HG02885 (cell line): ENCODE data around the gene C16orf74.

Source experiments
- ATAC-seq: cut with Tn5 transposase; IDR thresholded peaks from one replicate; pipeline ENCODE4 v1.9.1; 2021; ENCODE audit warnings: mild to moderate bottlenecking; ENCODE audit not compliant: unreplicated experiment, poor library complexity

Gene C16orf74

DNA sequence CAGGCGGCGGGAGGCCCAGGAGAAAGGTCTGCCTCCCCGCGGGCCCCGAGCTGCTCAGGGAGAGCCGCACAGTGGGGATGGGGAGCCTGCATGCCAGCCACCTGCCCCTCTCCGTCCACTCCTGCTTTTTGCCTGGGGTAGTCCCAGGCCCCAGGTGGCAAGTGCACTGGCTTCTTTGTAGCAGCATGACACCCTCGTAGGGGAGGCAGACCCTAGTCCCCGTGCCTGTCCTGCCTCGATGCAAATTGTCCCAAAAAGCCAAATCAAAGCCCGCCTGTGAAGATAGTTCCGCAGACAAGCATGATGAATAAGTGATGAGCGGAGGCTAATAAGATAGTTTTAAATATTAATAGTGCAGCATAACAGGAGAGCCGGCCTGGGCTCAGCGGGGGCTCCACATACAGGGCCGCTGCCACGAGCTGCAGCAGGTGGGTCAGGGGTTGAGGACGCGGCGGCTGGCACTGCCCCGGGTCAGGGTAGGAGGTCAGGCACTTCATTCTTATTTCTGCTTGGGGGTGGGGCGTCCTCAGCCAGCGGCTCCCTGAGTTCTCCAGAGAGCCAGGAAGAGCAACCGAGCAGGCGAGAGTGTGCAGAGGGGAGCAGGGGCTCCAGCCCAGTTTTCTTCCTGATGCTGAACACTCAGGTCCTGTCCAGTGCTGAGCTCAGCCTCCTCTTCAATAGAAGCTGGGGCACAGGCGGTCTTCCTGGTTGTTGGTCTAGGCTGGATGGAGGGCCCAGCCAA lies 89.0 kb downstream of the C16orf74 start:
- ATAC-seq, result no peak

DNA sequence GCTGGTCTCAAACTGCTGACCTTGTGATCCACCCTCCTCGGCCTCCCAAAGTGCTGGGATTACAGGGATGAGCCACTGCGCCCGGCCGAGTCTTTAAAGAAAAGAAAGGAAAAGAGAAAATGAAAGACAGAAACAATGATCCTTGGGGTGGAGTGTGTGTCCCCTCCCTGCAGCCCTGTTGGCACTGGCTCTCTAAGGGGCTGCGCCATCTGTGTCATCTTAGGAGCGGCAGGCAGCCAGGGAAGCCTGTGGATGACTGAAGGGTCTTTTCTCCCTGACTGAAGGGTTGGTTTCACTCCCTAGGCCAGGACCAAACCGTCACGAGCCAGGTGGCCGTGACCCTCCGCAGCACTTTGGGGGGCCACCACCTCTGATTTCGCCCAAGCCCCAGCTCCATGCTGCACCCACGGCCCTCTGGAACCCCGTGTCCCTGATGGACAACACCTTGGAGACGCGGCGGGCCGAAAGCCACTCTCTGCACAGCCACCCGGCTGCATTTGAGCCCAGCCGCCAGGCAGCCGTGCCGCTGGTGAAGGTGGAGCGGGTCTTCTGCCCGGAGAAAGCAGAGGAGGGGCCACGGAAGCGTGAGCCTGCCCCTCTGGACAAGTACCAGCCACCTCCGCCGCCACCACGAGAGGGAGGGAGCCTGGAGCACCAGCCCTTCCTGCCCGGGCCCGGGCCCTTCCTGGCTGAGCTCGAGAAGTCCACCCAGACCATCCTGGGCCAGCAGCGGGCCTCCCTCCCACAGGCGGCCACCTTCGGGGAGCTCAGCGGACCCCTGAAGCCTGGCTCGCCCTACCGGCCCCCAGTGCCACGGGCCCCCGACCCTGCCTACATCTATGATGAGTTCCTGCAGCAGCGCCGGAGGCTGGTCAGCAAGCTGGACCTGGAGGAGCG lies 89.8 kb downstream of the C16orf74 start:
- ATAC-seq, result no peak

DNA sequence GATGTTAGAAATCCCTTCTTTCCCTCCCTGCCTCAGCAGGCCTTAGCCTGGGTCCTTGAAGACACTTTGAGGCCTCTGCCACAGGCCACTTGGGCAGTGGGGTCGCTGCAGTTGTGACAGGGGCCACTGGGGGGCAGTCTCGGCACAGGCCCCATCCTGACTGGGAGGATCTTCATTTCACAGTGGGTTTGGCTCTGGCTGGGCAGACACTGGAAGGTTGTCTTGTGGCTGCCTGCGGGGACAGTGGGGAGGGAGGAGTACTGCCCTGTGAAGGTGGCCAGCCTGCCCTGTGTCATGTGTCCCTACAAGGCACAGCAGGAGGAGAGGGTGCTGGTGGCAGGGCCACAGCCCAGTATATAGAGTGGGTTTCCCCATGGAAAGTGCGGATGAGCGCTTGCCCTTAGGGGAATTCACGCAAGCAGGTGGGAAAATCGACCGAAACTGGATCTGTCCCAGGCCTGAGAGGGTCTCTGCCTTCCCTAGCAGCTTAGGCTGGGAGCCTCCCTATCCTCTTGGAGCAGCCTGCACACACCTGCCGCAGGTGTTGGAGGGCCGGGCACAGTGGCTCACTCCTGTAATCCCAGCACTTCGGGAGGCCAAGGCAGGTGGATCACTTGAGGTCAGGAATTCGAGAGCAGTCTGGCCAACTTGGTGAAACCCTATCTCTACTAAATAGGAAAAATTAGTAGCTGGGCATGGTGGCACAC lies 90.9 kb downstream of the C16orf74 start:
- ATAC-seq, result no peak

DNA sequence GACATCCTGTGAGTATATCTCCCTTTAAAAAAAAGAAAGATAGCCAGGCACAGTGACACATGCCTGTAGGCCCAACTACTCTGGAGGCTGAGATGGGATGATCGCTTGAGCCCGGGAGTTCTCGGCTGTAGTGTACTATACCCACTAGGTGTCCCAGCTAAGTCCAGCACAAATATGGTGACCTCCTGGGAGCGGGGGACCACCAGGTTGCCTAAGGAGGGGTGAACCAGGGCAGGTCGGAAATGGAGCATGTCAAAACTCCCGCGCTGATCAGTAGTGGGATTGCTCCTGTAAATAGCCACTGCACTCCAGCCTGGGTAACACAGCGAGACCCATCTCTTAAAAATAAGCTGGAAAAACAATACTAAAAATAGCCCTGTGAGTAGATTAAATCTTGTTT lies 91.6 kb downstream of the C16orf74 start:
- no peak for ATAC-seq

DNA sequence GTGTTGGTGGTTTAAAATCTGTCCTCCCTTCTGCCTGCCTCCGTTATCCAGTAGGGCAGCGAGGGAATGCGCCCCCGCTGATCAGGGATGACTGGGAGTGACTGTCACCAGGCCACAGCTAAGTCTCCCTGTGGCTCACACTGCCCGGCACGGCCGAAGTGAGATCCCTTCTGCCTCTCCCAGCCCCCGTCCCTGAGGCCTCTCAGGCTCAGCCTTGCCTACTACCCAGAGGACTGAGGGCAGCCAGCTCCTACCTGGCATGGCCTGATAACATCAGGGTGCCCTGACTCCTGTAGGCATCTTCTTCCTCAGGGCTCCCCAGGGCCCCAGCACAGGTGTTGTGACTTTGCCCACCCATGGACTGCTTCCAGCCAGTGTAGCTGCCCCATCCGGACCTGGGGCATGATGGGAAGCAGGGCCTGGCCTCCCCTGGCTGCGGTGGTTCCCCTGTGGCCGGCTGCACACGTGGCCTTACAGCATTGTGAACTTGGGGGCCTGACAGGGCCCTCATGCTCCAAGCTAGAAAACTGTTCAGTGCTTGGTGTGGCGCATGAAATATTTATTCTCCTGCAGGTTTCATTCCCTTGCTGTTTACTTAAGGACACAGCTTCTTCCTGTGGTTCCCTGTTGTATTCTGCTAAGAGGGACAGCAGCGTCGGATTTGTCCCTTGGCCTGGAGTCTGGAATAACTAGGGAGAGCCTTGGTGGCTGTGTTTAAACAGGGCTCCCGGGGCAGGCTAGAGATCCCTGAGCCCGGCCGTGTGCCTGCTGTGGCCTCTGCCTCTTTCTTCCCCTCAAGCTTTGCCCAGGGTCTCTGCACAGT lies 92.2 kb downstream of the C16orf74 start:
- ATAC-seq, result no peak

DNA sequence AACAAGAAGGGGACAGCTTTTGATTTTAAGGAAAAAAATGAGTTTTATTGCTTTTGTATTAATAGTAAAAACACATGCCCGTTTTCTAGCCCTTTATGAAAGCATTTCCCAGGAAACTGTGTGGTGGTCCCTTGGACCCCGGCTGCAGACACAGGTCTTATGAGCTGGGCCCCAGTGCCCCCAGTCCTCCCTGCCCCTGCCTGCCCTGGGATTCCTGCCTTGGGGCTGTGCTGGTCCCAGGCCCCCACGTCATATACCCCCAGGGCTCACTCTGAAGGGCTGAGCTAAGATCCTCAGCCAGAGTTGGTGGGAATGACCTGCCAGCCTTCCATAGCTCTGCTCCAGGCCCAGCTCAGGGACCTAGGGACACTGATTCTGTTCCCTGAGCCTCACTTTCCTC lies 92.9 kb downstream of the C16orf74 start:
- no peak for ATAC-seq
